ENCODE measurements around the gene GORASP1.

The GORASP1 gene

GRCh38 chr3:39082666-39083313 is 24.6 kb downstream of the GORASP1 start (continued):
- TF ChIP-seq ZNF704 (tag by site-specific recombination; IDR thresholded peaks at IDR 0.05) = no peak
- no peak for TF ChIP-seq ZNF214 (tag by site-specific recombination; IDR thresholded peaks at IDR 0.05; ENCODE audit: borderline replicate concordance)

- ChIA-PET CTCF (interaction anchor here (0.7 to 2.0 kb wide), 3 partner anchors 11 to 208 kb away, joined by 3 to 9 read pairs (median 3); no protein-coding TSS in a partner anchor), POLR2A (no interaction called here)
- TF ChIP-seq ZNF658 (tag by site-specific recombination; IDR thresholded peaks at IDR 0.05) (no peak), ZNF292 (tag by site-specific recombination; IDR thresholded peaks at IDR 0.05; ENCODE audit: borderline replicate concordance, low read depth) (no peak)
- H3K4me3 ChIP-seq (ENCODE audit: low read depth, low read length) = no peak overlapping the region
- no peaks in the 10 kb centered on the region for H3K4me1 ChIP-seq (ENCODE audit: control insufficient read depth, insufficient read depth, low read length)
- no peaks in the 10 kb centered on the region for H3K9me3 ChIP-seq (ENCODE audit: control insufficient read depth, insufficient read depth, low read depth, low read length)
- no peak overlapping the region for H3K27ac ChIP-seq (ENCODE audit: extremely low read depth, low read depth, low read length)
- peaks cover 7 to 69% of the 10 kb centered on the region in 2 experiments for H3K36me3 ChIP-seq (ENCODE audit: control insufficient read depth in 2 of 2, insufficient read depth in 1 of 2, low read length in 2 of 2)
Observed at GRCh38 chr3:39080026-39080425, 27.4 kb downstream of the GORASP1 start.

GRCh38 chr3:39079530-39079929 is 27.9 kb downstream of the GORASP1 start:
- Histone ChIP-seq H3K9me3 (ENCODE audit: control insufficient read depth, insufficient read depth, low read depth, low read length) (no peaks in the 10 kb centered on the region), H3K4me3 (ENCODE audit: low read depth, low read length) (no peak overlapping the region), H3K4me1 (ENCODE audit: control insufficient read depth, insufficient read depth, low read length) (no peaks in the 10 kb centered on the region), H3K36me3 (ENCODE audit: control insufficient read depth in 2 of 2, insufficient read depth in 1 of 2, low read length in 2 of 2) (peaks cover 7 to 71% of the 10 kb centered on the region in 2 experiments), H3K27ac (ENCODE audit: extremely low read depth, low read depth, low read length) (no peak overlapping the region)
- ChIA-PET POLR2A (no interaction called here), CTCF (interaction anchor here (0.7 to 2.0 kb wide), 2 partner anchors 10 to 209 kb away, joined by 3 to 9 read pairs; no protein-coding TSS in a partner anchor)
- TF ChIP-seq ZNF10 (tag by site-specific recombination; IDR thresholded peaks at IDR 0.05) (no peak), IKZF3 (tag by site-specific recombination; IDR thresholded peaks at IDR 0.05) (no peak), WT1 (tag by site-specific recombination; IDR thresholded peaks at IDR 0.05) (no peak), ZNF704 (tag by site-specific recombination; IDR thresholded peaks at IDR 0.05) (no peak), ZNF174 (tag by site-specific recombination; IDR thresholded peaks at IDR 0.05) (no peak), ATF2 (tag by site-specific recombination; IDR thresholded peaks at IDR 0.05; ENCODE audit: low read depth) (no peak), ZNF169 (tag by site-specific recombination; IDR thresholded peaks at IDR 0.05) (no peak), ZNF426 (tag by site-specific recombination; IDR thresholded peaks at IDR 0.05) (no peak), ZNF658 (tag by site-specific recombination; IDR thresholded peaks at IDR 0.05) (no peak), FEZF1 (tag by site-specific recombination; IDR thresholded peaks at IDR 0.05) (no peak), MYNN (tag by site-specific recombination; IDR thresholded peaks at IDR 0.05; ENCODE audit: borderline replicate concordance) (no peak), ZNF514 (tag by site-specific recombination; IDR thresholded peaks at IDR 0.05) (no peak), PBX3 (CRISPR knock-in tag; IDR thresholded peaks at IDR 0.05) (no peak), HOXD13 (CRISPR knock-in tag; IDR thresholded peaks at IDR 0.05; ENCODE audit: borderline replicate concordance) (no peak), HIC1 (tag by site-specific recombination; IDR thresholded peaks at IDR 0.05) (no peak)
